OCI-LY3 (cell line): ENCODE measurements around the gene TBC1D21.

Experiments
- H2AFZ ChIP-seq: fragments of 200-600, 300-600 bp; shearing (Covaris generic); 2 replicates; pipeline ENCODE4 v1.6.0; 2014; ENCODE audit warnings: antibody characterized with exemption, low read depth, low read length
- H3K27ac ChIP-seq: fragments of 200-600, 300-600 bp; sonication (generic); 2 replicates; pipeline ENCODE4 v1.5.1; 2014; ENCODE audit warnings: mild to moderate bottlenecking, low read length, moderate library complexity, mixed read lengths
- H3K27me3 ChIP-seq: fragments of 200-600, 300-600 bp; sonication (generic); 2 replicates; pipeline ENCODE4 v1.6.1; 2014; ENCODE audit warnings: low read depth, low read length, mixed read lengths
- H3K36me3 ChIP-seq: fragments of 200-600, 300-600 bp; sonication (generic); replicated peaks from 2 replicates; pipeline ENCODE3; 2014; ENCODE audit warnings: low read depth, low read length, mixed read lengths
- H3K4me1 ChIP-seq: fragments of 300-600, 200-600 bp; sonication (generic); 2 replicates; pipeline ENCODE4 v1.6.1; 2014; ENCODE audit warnings: low read length, mixed read lengths
- H3K4me2 ChIP-seq: fragments of 200-600, 300-600 bp; sonication (generic); 2 replicates; pipeline ENCODE4 v1.6.1; 2014; ENCODE audit warnings: low read length, mixed read lengths
- H3K4me3 ChIP-seq: fragments of 300-600, 200-600 bp; sonication (generic); 2 replicates; pipeline ENCODE4 v1.5.1; 2014; ENCODE audit warnings: antibody characterized with exemption, mild to moderate bottlenecking, low read length, moderate library complexity
- H3K79me2 ChIP-seq: fragments of 300-600, 200-600 bp; shearing (Covaris generic); 2 replicates; pipeline ENCODE4 v1.6.1; 2014; ENCODE audit warnings: mild to moderate bottlenecking, low read length, mixed read lengths
- H3K9ac ChIP-seq: fragments of 300-600, 200-600 bp; shearing (Covaris generic); 2 replicates; pipeline ENCODE4 v1.6.0; 2014; ENCODE audit warnings: mild to moderate bottlenecking, low read length, moderate library complexity
- H3K9me3 ChIP-seq: fragments of 200-600, 300-600 bp; shearing (Covaris generic); 2 replicates; pipeline ENCODE4 v1.6.1; 2014; ENCODE audit warnings: low read length, mixed read lengths; ENCODE audit not compliant: insufficient read depth
- H4K20me1 ChIP-seq: fragments of 200-600, 300-600 bp; sonication (generic); 2 replicates; pipeline ENCODE4 v1.6.1; 2016; ENCODE audit warnings: low read length, mixed read lengths; ENCODE audit not compliant: insufficient read depth
- CTCF ChIP-seq: fragments of 200-600, 300-600 bp; sonication (generic); IDR thresholded peaks from 2 replicates; pipeline ENCODE4 v1.5.1; 2014; ENCODE audit warnings: antibody characterized with exemption, low read length, low read depth
- EZH2phosphoT487 ChIP-seq: fragments of 200-600 bp; shearing (Covaris generic); IDR thresholded peaks from 2 replicates; pipeline ENCODE4 v1.6.1; 2018; ENCODE audit warnings: antibody characterized with exemption, mixed run types, low read depth

The TBC1D21 gene

GRCh38 chr15:73923488-73924164 is 50.3 kb downstream of the TBC1D21 start:
- Histone ChIP-seq H3K27me3 (no peaks in the 10 kb centered on the region), H3K27ac (no peak overlapping the region), H3K9ac (no peak overlapping the region), H3K36me3 (no peaks in the 10 kb centered on the region), H2AFZ (no peak overlapping the region), H3K4me3 (no peak overlapping the region), H4K20me1 (no peaks in the 10 kb centered on the region), H3K4me2 (no peak overlapping the region), H3K4me1 (peaks cover 13% of the 10 kb centered on the region), H3K79me2 (no peaks in the 10 kb centered on the region), H3K9me3 (no peaks in the 10 kb centered on the region)
- TF ChIP-seq CTCF: no peak
- TF ChIP-seq EZH2phosphoT487: no peak

- Histone ChIP-seq H3K27me3 (no peaks in the 10 kb centered on the region), H3K4me1 (peaks cover 13% of the 10 kb centered on the region), H2AFZ (no peak overlapping the region), H4K20me1 (no peaks in the 10 kb centered on the region), H3K27ac (no peak overlapping the region), H3K79me2 (no peaks in the 10 kb centered on the region), H3K9ac (no peak overlapping the region), H3K4me3 (no peak overlapping the region), H3K36me3 (no peaks in the 10 kb centered on the region), H3K9me3 (no peaks in the 10 kb centered on the region), H3K4me2 (no peak overlapping the region)
- TF ChIP-seq CTCF: no peak
- no peak for TF ChIP-seq EZH2phosphoT487
These were observed 51.0 kb downstream of the TBC1D21 start for GRCh38 chr15:73924171-73924921.

GRCh38 chr15:73925848-73926218 is 52.5 kb downstream of the TBC1D21 start:
- H3K4me2 ChIP-seq: no peak overlapping the region
- no peaks in the 10 kb centered on the region for H3K36me3 ChIP-seq
- TF ChIP-seq EZH2phosphoT487 (no peak), CTCF (no peak)
- H3K9me3 ChIP-seq: no peaks in the 10 kb centered on the region
- peaks cover 6% of the 10 kb centered on the region; the same call in 1 of the 2 replicates for H3K4me1 ChIP-seq
- no peaks in the 10 kb centered on the region for H3K79me2 ChIP-seq
- H4K20me1 ChIP-seq: no peaks in the 10 kb centered on the region
- H2AFZ ChIP-seq: no peak overlapping the region
- no peaks in the 10 kb centered on the region for H3K27me3 ChIP-seq
- no peak overlapping the region for H3K4me3 ChIP-seq
- no peak overlapping the region for H3K27ac ChIP-seq
- H3K9ac ChIP-seq: no peak overlapping the region

GRCh38 chr15:73926219-73927002 is 53.0 kb downstream of the TBC1D21 start, which contains the start of gene LOXL1:
Gene LOXL1 (plus strand): TSS chr15:73926462. CDS start chr15:73926784, 322 bp downstream.
- Histone ChIP-seq H3K4me1 (peaks cover 6% of the 10 kb centered on the region; the same call in 1 of the 2 replicates), H3K9ac (no peak within 1 kb of the TSS), H3K4me2 (no peak within 1 kb of the TSS), H3K27ac (no peak within 1 kb of the TSS), H4K20me1 (no peaks in the 10 kb centered on the region), H3K9me3 (no peaks in the 10 kb centered on the region), H3K4me3 (no peak within 1 kb of the TSS), H3K79me2 (no peaks in the 10 kb centered on the region), H3K36me3 (no peaks in the 10 kb centered on the region), H3K27me3 (no peaks in the 10 kb centered on the region), H2AFZ (no peak within 1 kb of the TSS)
- TF ChIP-seq CTCF (no peak), EZH2phosphoT487 (no peak)
